WTC11 (cell line): ENCODE measurements around the gene FGF12. TPM values are rescaled to one million over a fixed set of nuclear protein-coding genes. Genes with fewer than 3 reads are reported as not detected.

Experiments used
- ATAC-seq: fragments of 200-7000 bp; cut with Tn5 transposase; 2 replicates; pipeline ENCODE4 v1.10.0; 2021; ENCODE audit warnings: mild to moderate bottlenecking, moderate library complexity
- CTCF ChIA-PET: fragments of 300-600 bp; sonication (Branson Sonifier 250); formaldehyde crosslinking; loops from one replicate; lab custom pipeline; 2021; ENCODE audit warnings: antibody characterized with exemption; lab: Charles Lee
- POLR2A ChIA-PET: fragments of 350-600 bp; sonication (Branson Sonifier 250); formaldehyde crosslinking; loops from one replicate; lab custom pipeline; 2021; ENCODE audit warnings: antibody characterized with exemption; lab: Charles Lee
- DNase-seq: peaks from one replicate; pipeline ENCODE4 v3.0.0; 2021; ENCODE audit warnings: low spot score
- H3K27ac Mint-ChIP-seq: 2 replicates; pipeline ENCODE4 v1.8.0; 2021; ENCODE audit warnings: mixed read lengths
- H3K27me3 Mint-ChIP-seq: 2 replicates; pipeline ENCODE4 v1.8.0; 2021; ENCODE audit warnings: low read depth, mild to moderate bottlenecking, moderate library complexity, mixed read lengths
- H3K36me3 Mint-ChIP-seq: 2 replicates; pipeline ENCODE4 v1.8.0; 2021; ENCODE audit warnings: mixed read lengths
- H3K4me1 Mint-ChIP-seq: 2 replicates; pipeline ENCODE4 v1.8.0; 2022; ENCODE audit warnings: mixed read lengths
- H3K4me3 Mint-ChIP-seq: 2 replicates; pipeline ENCODE4 v1.8.0; 2021; ENCODE audit warnings: mild to moderate bottlenecking, moderate library complexity, mixed read lengths
- H3K9me3 Mint-ChIP-seq: 2 replicates; pipeline ENCODE4 v1.8.0; 2021; ENCODE audit warnings: mixed read lengths
- CBFB ChIP-seq: sonication (generic); formaldehyde crosslinking; IDR thresholded peaks from 2 replicates; pipeline ENCODE4 v1.8.1; 2022; ENCODE audit warnings: mild to moderate bottlenecking, low read depth, missing genetic modification reagents
- E2F4 ChIP-seq: sonication (generic); formaldehyde crosslinking; IDR thresholded peaks from 2 replicates; pipeline ENCODE4 v1.8.1; 2022; ENCODE audit warnings: low read depth, mild to moderate bottlenecking, moderate library complexity, missing genetic modification reagents, borderline replicate concordance
- IRF1 ChIP-seq: sonication (generic); formaldehyde crosslinking; IDR thresholded peaks from 2 replicates; pipeline ENCODE4 v1.8.0; 2023; ENCODE audit warnings: missing genetic modification reagents
- KAT7 ChIP-seq: sonication (generic); formaldehyde crosslinking; IDR thresholded peaks from 2 replicates; pipeline ENCODE4 v1.8.1; 2023; ENCODE audit warnings: missing genetic modification reagents, mild to moderate bottlenecking, borderline replicate concordance
- NR3C1 ChIP-seq: sonication (generic); formaldehyde crosslinking; conservative IDR thresholded peaks from 2 replicates; pipeline ENCODE4 v1.8.1; 2023; ENCODE audit warnings: low read depth, mild to moderate bottlenecking, missing genetic modification reagents
- PRDM15 ChIP-seq: sonication (generic); formaldehyde crosslinking; IDR thresholded peaks from 2 replicates; pipeline ENCODE4 v1.8.0; 2022; ENCODE audit warnings: missing genetic modification reagents
- SMAD4 ChIP-seq: sonication (generic); formaldehyde crosslinking; IDR thresholded peaks from 2 replicates; pipeline ENCODE4 v1.8.0; 2022; ENCODE audit warnings: mild to moderate bottlenecking, missing genetic modification reagents
- SP1 ChIP-seq: sonication (generic); formaldehyde crosslinking; conservative IDR thresholded peaks from 2 replicates; pipeline ENCODE4 v1.8.1; 2022; ENCODE audit warnings: missing genetic modification reagents
- TEAD4 ChIP-seq: sonication (generic); formaldehyde crosslinking; IDR thresholded peaks from 2 replicates; pipeline ENCODE4 v1.8.0; 2022; ENCODE audit warnings: mild to moderate bottlenecking, missing genetic modification reagents
- ZNF121 ChIP-seq: sonication (generic); formaldehyde crosslinking; IDR thresholded peaks from 2 replicates; pipeline ENCODE4 v1.8.0; 2023; ENCODE audit warnings: missing genetic modification reagents
- ZNF532 ChIP-seq: fragments of 250-450 bp; sonication (Bioruptor Pico); IDR thresholded peaks from 2 replicates; pipeline ENCODE4 v1.9.0; 2021; ENCODE audit warnings: mild to moderate bottlenecking, borderline replicate concordance
- ZNF671 ChIP-seq: fragments of 250-450 bp; sonication (Bioruptor Pico); IDR thresholded peaks from 2 replicates; pipeline ENCODE4 v1.8.0; 2021; ENCODE audit warnings: mild to moderate bottlenecking
- total RNA-seq: library from RNA; stranded (reverse); gene quantifications from 3 replicates; pipeline ENCODE4 v1.2.3, GENCODE V29; 2021
- TF ChIP-seq, protein P1 (sequence below): fragments of 250-450 bp; sonication (Bioruptor Pico); IDR thresholded peaks from 2 replicates; pipeline ENCODE4 v2.1.2; 2022; ENCODE audit warnings: mild to moderate bottlenecking, moderate library complexity
- TF ChIP-seq, protein P2 (sequence below): sonication (generic); formaldehyde crosslinking; IDR thresholded peaks from 2 replicates; pipeline ENCODE4 v1.8.0; 2023; ENCODE audit warnings: missing genetic modification reagents, mild to moderate bottlenecking, borderline replicate concordance
- TF ChIP-seq, protein P3 (sequence below): sonication (generic); formaldehyde crosslinking; IDR thresholded peaks from 2 replicates; pipeline ENCODE4 v1.8.1; 2023; ENCODE audit warnings: mild to moderate bottlenecking, missing genetic modification reagents, moderate library complexity

Gene FGF12
- total RNA-seq, 1 experiment from 2014 or later: 13.5 TPM

GRCh38 chr3:192573240-192573639 lies 154.1 kb downstream of the FGF12 start:
- POLR2A ChIA-PET: no interaction called here
- ATAC-seq: no peak
- DNase-seq: no peak
- CTCF ChIA-PET: no interaction called here
- Mint-ChIP-seq H3K9me3 (peaks cover 24% of the 10 kb centered on the region), H3K4me3 (no peak overlapping the region)
- no peak for TF ChIP-seq KAT7
- TF ChIP-seq, protein P1, sequence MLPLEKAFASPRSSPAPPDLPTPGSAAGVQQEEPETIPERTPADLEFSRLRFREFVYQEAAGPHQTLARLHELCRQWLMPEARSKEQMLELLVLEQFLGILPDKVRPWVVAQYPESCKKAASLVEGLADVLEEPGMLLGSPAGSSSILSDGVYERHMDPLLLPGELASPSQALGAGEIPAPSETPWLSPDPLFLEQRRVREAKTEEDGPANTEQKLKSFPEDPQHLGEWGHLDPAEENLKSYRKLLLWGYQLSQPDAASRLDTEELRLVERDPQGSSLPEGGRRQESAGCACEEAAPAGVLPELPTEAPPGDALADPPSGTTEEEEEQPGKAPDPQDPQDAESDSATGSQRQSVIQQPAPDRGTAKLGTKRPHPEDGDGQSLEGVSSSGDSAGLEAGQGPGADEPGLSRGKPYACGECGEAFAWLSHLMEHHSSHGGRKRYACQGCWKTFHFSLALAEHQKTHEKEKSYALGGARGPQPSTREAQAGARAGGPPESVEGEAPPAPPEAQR (CRISPR knock-in tag): no peak
- TF ChIP-seq, protein P2, sequence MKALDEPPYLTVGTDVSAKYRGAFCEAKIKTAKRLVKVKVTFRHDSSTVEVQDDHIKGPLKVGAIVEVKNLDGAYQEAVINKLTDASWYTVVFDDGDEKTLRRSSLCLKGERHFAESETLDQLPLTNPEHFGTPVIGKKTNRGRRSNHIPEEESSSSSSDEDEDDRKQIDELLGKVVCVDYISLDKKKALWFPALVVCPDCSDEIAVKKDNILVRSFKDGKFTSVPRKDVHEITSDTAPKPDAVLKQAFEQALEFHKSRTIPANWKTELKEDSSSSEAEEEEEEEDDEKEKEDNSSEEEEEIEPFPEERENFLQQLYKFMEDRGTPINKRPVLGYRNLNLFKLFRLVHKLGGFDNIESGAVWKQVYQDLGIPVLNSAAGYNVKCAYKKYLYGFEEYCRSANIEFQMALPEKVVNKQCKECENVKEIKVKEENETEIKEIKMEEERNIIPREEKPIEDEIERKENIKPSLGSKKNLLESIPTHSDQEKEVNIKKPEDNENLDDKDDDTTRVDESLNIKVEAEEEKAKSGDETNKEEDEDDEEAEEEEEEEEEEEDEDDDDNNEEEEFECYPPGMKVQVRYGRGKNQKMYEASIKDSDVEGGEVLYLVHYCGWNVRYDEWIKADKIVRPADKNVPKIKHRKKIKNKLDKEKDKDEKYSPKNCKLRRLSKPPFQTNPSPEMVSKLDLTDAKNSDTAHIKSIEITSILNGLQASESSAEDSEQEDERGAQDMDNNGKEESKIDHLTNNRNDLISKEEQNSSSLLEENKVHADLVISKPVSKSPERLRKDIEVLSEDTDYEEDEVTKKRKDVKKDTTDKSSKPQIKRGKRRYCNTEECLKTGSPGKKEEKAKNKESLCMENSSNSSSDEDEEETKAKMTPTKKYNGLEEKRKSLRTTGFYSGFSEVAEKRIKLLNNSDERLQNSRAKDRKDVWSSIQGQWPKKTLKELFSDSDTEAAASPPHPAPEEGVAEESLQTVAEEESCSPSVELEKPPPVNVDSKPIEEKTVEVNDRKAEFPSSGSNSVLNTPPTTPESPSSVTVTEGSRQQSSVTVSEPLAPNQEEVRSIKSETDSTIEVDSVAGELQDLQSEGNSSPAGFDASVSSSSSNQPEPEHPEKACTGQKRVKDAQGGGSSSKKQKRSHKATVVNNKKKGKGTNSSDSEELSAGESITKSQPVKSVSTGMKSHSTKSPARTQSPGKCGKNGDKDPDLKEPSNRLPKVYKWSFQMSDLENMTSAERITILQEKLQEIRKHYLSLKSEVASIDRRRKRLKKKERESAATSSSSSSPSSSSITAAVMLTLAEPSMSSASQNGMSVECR (CRISPR knock-in tag): no peak
- no peak for TF ChIP-seq ZNF671 (CRISPR knock-in tag)
- no peak for TF ChIP-seq E2F4
- TF ChIP-seq PRDM15 (CRISPR knock-in tag): no peak
- TF ChIP-seq TEAD4 (CRISPR knock-in tag): no peak
- TF ChIP-seq CBFB: no peak
- TF ChIP-seq, protein P3, sequence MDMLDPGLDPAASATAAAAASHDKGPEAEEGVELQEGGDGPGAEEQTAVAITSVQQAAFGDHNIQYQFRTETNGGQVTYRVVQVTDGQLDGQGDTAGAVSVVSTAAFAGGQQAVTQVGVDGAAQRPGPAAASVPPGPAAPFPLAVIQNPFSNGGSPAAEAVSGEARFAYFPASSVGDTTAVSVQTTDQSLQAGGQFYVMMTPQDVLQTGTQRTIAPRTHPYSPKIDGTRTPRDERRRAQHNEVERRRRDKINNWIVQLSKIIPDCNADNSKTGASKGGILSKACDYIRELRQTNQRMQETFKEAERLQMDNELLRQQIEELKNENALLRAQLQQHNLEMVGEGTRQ: no peak
- no peak for TF ChIP-seq ZNF532 (CRISPR knock-in tag)
- no peak for TF ChIP-seq NR3C1 (CRISPR knock-in tag)
- no peak for TF ChIP-seq SP1 (CRISPR knock-in tag)
- TF ChIP-seq ZNF121 (CRISPR knock-in tag): no peak
- no peak for TF ChIP-seq IRF1 (CRISPR knock-in tag)
- TF ChIP-seq SMAD4 (CRISPR knock-in tag): no peak
- TF ChIP-seq, all 79 proteins: peak for 0
- H3K36me3 Mint-ChIP-seq: no peaks in the 10 kb centered on the region
- no peak overlapping the region for H3K27ac Mint-ChIP-seq
- no peaks in the 10 kb centered on the region; the same call in 1 of the 2 replicates for H3K27me3 Mint-ChIP-seq
- H3K4me1 Mint-ChIP-seq: no peaks in the 10 kb centered on the region
